Inflammatory macrophage treated with lipopolysaccharide for 1 hour (primary cell): ENCODE data around the gene GEN1.

Experiments
- DNase-seq, 2 donors: peaks; one replicate each; pipeline ENCODE4 v3.0.0-alpha.2; 2020 to 2022

Gene GEN1

DNA sequence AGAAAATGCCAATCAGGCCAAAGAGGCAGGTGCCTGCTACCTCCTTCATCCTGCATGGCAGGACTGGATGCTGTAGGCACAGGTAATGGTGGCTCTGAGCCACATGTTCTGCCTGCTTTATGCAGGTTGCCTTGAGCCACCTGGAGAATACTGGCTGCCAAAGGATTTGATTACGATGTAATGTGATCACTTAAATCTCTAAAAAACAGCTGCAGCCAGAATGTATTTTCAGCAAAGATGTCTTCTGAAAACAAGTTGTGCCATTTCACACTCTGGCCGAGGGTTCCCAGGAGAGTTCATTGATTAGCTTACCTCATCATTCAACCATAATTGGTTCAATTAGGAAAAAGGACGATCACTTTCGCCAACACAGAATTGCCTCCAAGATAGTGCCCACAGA, 44.4 kb downstream of the GEN1 start:
- DNase-seq, result no peak

DNA sequence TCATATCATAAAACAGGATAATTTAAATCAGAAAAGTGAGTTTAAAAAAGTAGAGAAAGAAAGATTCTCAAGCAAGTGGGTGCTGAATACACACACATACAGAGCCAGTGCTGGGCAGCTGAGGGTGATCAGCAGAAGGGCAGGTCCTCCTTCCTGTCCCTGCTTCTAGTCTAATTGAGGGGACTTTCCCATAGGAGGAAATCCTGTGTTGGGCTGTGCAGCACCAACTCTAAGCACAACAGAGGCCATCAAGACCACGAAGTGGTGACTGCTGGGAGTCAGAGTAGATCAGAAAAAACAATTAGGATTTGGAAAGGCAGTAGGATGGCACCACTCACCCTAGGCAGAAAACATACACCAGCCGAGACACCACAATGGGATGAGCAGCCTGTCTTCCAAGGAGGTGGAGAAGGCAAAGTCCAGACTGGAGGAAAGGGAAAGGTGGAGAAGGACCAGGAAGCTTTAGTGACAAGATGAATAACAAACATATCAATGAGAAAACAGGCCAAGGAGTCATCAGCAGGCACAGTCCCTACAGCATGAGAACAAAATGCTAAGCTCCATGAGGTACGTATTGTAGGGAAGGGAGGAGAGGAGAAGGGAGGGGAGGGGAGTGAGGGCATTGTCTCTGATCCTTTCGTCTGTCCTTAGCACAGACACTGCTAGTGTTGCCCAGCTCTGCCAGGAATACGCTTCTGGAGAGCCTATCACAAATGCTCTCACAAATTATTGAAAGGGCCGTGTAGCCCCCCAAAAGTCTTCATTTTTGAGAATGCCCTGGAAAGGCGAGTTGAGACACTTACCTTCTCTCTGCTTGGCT, 45.6 kb downstream of the GEN1 start:
- no peak for DNase-seq

DNA sequence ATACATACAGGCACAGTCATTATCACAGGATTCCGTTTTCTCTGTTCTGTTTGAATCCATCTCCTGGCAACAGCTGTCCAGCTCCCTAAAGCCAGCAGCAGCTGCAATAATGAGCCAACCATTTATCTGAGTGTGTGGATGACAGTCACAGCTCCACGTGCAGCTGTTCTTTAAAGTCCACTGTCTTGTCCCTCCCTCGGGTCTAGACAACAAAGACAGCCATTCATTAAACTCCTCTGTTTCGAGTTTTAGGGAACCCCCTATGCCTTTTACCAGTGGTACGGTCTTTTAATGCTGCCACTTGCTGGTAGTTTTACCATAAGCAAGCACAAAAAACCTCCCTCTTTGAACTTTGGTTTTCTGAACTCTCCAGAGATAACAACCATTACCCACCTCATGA, 46.3 kb downstream of the GEN1 start:
- DNase-seq, result no peak

DNA sequence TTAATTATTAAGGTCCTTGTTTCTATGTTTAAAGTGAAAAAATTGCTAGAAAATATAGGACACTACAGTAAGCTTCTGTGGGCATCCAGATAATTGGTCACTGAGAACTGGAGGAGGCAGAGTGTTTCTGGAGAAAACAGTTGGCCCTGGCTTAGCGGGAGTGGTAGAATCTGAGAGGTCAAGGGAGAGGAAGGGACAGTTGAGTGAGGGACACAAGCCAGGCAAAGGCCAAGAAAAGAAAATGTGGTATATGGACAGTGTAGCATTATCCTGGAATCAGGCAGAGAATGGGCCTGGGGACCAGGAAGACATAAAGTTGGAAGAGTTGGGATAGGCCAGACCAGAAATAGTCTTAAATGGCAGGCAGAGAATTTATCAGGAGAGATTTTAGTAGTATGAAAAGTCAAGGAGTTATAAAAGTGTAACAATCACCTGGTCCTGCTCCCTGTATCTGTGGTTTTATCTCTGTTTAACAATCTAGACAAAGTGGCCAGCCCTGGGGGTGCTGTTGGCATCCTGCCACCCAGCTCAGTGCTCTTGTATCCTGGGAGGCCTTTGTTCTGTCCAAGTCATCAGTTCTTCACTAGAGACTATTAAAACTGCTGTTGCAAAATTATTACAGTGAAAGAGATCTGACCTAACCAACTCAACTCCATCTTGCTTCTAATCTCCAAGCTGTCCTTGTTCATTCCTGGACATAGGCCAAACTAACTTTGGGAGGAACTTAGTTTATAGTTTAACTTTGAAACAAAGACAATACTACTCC, 46.9 kb downstream of the GEN1 start:
- DNase-seq, result no peak

DNA sequence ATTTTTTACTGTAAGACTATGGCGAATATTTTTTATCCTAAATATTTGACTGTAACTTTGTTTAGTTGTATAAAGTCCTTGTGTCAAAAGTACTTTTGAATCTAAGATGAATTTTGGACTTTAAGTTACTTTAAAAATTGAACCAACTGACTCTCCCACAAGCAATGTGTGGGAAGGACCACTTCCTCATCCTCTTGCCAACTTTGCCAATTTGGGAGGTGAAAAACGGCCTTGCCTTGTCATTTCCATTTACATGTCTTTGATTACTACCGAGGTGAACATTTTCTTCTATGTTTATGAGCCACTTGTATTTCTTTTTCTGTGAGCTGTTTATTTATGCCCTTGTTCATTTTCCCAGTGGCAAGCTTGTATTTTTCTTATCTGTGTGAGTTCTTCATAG, 49.6 kb downstream of the GEN1 start:
- DNase-seq, result peak; percentile 63 to 71

DNA sequence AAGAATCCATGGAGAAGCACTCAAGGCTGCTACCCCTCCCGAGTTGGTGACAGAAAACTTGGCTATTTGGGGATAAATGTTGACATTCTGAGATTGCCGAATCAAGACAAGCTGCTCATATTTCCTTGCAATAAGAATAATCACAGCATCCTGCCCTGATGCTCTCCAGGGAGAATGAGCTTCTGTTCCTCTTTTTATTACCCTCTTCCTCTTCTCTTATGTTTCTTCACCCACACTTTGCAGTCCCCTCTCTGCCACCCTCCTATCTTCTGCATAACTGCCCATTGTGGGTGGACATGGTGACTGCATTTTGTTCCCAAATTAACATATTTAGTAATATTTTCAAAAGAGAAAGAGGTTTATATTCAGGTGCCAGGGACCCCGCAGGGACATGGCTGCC, 50.4 kb downstream of the GEN1 start:
- DNase-seq, result peak; percentile 79 to 93

DNA sequence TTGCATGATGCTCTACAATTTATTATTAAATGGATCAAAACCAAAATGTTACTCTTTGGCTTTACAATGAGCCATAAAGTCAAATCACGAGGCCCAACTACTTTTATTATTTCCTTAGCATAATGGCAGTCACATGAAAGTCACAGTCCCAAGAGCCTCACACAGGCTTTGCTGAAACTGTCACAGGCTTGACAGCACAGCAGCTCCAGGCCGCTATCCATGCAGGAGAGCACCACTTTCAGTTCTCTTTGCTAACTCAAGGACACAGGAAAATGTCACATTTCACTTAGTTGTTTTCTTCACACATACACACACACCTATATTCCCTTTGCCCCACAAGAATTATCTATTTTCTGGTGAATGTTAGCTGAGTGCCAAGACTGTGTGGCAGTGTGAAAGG, 51.2 kb downstream of the GEN1 start:
- peak; percentile 57 to 58 for DNase-seq

DNA sequence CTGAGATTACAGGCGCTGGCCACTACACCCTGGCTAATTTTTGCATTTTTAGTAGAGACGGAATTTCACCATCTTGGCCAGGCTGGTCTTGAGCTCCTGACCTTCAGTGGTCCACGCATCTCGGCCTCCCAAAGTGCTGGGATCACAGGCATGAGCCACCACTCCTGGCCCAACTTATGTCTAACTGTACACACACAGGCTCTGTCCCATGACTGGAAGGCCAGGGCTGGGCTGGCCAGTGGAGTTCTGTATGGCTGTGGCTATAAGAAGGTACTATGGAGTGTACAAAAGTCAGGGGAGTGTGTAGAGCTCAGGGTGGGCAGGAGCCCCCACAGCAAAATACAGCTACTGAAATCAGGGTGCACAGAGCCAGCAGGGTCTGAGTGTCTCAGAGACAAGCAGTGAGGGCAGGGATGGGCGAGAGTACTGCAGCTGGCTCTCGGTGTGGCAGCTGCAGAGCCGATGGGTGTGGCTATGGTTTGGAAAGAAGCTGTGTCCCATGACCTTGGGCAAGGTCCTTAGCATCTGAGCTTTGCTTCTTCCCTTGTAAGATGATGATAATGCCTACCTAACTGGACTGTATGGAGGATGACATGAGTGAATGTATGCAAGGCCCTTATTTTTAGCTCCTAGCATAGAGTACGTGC, 51.9 kb downstream of the GEN1 start:
- DNase-seq, result peak in 1 of 2 donors; percentile 39

DNA sequence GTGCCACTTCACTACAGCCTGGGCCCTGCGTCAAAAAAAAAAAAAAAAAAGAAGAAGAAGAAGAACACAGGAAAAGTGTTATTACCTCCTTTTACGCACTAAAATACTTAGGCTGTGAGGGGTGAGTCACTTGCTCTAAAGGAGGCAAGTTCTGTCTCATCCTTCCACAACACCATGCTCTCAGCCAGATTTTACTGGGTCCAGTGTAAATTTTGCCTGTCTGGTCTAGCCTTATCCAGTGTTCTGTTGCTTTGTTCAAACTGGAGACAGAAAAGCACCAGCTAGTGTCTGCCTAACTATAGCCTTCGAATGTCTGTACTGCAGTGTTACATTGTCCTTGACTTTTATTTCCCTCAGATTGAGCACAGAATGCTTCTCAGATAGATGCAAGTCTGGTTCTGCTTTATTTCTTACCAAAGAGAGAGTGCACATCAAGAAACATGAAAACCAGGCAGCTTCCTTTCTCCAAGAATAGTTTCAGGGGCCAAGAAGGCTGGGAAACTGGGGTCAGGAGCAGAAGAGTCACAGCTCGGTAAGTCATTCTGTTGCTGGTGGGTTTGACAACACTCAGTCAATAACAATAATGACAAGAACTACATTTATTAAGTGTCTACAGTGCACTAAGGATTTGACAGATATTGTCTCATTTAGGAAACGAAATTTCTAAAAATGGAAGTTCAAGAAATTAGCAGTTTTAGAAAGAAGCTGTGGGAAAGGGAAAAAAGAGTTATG, 59.2 kb downstream of the GEN1 start:
- DNase-seq, result peak; percentile 46 to 62

DNA sequence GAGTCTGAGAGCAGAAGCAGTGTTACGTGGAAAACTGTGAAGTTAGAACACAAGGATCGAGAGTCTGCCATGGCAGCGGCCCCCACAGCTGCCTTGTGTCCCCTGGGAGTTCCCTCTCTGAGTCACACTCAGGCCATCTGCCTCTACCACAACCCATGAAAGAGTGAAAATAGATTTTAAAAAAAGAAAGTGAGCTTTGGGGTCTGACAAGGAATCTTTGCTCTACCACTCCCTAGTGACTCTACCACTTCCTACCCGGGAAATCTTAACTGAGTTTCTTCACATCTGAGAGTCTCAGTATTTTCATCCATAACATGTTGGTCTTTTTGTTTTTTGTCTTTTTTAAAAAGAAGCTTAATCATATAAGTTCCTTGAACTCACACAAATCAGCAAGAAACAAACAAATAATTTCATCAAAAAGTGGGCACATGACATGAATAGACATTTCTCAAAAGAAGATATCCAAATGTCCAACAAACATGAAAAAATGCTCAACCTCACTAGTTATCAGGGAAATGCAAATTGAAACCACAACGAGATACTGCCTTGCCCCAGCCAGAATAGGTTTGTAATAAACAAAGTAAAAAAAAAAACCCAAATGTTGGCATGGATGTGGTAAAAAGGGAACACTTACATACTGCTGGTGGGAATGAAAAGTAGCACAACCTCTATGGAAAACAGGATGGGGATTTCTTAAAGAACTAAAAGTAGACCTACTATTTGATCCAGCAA, 60.0 kb downstream of the GEN1 start:
- DNase-seq, result peak; percentile 70 to 90

DNA sequence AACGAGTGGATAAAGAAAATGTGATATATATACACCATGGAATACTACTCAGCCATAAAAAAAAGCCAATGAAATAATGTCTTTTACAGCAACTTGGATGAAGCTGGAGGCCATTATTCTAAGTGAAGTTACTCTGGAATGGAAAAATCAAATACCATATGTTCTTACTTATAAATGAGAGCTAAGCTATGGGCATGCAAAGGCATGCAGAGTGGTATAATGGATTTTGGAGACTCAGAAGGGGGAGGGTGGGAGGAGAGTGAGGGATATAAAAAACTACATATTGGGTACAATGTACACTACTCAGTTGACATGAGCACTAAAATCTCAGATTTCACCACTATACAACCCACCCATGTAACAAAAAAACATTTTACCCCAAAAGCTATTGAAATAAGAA, 60.7 kb downstream of the GEN1 start:
- DNase-seq, result no peak

DNA sequence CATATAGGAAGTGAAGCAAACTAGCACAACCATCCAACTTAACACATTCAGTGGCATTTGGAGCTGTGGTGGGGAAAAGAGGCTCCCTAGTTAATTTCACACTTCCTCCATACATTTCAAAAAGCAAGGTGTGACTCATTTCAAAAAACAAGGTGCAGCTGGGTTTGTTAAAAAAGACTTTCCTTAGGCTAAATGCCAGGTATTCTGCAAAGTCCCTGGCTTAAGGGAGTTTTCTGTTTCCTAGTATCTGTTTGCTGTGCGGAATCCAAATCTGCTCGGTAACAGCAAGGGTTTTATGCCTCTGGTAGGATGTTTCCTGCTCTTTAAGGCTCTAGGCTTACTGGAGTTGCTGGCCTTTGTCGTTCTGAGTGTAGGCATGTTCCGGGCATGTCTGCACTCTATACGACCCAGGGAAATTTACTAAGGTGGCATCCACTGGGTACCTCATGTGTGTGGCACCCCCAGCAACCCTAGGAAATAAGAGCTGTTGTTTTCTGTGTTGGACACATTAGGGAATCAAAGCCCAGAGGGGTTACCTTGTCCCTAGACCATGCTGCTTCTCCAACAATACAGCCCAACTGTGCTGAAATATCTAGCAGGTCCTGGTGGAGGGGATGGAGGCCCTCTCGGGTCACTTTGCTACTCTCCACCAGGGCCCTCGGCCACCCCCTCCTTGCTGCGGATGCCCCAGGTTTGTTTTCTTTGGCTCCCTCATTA, 61.7 kb downstream of the GEN1 start:
- DNase-seq, result no peak

DNA sequence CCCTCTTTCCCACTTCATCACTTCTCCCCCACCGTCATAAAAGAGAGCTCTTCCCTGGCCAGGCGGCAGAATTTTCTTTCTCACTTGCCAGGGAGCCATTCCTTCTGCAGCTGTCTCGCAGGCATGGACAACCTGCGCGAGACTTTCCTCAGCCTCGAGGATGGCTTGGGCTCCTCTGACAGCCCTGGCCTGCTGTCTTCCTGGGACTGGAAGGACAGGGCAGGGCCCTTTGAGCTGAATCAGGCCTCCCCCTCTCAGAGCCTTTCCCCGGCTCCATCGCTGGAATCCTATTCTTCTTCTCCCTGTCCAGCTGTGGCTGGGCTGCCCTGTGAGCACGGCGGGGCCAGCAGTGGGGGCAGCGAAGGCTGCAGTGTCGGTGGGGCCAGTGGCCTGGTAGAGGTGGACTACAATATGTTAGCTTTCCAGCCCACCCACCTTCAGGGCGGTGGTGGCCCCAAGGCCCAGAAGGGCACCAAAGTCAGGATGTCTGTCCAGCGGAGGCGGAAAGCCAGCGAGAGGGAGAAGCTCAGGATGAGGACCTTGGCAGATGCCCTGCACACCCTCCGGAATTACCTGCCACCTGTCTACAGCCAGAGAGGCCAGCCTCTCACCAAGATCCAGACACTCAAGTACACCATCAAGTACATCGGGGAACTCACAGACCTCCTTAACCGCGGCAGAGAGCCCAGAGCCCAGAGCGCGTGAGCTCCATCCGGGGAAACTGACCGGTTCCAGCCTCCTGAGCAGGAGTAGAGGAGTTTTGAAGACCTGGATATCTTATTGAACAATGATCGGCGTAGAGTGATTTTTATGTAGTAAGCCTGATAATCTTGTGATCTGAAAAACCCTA, 62.7 kb downstream of the GEN1 start, which contains the start of gene MSGN1:
Gene MSGN1 (plus strand): TSS at position 65 of the 850 bp plus-strand sequence. CDS start 59 bp downstream, at position 124.
- no peak for DNase-seq

DNA sequence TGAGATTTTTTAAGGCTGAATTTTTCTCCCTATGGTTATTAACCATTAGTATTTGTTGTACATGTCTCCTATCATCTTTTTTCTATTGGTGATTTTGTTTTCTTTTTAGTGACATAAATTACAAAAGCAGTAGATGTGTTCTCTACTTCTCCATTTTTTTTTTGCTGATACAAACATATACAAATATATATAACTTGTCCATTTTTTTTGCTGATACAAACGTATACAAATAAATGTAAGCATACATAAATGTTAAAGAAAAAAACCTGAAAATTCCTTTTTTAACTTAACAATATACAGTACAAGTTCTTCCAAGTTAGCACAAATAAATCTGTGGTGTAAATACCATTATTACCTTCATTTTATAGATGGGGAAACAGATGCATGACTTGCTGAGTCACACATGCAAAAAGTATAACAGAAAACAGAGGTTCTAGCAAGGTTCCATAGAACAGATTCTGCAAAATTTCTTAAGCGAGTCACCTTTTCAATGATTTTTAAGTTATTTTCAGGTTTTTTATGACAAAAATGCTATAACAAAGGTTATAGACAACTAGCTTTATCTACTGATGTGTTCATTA, 64.4 kb downstream of the GEN1 start:
- DNase-seq, result peak; percentile 32 to 44

DNA sequence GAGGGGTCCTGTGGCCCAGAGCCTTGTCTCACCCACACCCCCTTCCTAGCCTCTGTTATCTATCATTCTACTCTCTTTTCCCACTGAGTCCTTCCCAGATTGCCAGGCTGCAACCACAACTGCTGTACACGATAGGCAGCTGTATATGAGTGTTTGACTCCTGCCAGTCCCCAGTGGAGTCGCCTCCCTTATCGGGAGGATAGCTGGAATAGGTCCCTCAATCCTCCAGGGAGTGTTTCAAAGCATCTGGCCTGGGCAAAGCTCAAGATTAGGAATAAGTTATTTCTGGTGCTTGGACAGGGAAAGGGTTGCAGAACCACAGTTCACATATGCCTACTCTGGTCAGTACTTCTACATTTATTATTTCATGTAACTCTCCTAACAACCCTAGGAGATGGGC, 67.1 kb downstream of the GEN1 start:
- no peak for DNase-seq

DNA sequence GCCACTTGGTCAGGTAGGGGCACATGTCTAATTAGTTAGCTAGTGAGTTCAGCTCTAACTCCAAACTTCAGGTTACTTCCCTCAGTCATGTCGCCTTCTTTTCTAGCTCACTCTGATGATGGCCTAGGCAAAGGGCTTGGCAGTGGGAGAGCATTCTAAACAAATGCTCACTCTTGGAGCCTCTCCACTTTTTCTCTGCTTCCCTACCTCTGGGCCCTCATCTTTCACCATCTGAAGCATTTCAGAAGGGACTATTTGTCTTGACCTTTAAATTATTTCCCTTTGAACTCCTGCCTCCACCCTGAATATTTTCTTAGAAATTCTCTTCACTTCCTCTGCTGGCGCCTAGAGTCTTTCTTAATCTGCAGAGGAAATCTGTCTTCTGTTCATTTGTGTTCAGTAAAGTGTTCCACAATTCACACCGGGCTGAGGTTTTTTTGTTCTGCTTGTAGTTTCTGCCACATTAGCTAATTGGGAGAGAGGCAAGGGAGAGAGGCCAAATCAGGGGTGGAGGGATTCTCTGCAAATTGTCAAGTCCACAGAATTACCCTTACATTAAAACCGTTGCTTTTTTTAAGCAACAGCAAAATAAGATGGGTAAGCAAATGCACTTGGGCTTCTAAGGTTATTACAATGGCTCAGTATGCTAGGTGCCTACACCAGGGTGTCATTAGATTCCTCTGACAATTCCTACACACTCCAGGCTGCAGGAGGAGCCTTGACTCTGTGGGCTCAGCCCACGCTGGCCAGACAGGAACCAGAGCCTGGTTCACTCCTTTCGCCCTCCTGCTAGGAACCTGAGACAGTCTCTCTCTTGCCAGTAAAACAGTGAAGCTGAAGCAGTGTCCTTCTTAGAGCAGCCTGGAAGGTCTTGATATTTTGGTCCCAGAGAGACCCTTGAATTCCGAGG, 67.9 kb downstream of the GEN1 start:
- DNase-seq, result peak; percentile 51 to 62

DNA sequence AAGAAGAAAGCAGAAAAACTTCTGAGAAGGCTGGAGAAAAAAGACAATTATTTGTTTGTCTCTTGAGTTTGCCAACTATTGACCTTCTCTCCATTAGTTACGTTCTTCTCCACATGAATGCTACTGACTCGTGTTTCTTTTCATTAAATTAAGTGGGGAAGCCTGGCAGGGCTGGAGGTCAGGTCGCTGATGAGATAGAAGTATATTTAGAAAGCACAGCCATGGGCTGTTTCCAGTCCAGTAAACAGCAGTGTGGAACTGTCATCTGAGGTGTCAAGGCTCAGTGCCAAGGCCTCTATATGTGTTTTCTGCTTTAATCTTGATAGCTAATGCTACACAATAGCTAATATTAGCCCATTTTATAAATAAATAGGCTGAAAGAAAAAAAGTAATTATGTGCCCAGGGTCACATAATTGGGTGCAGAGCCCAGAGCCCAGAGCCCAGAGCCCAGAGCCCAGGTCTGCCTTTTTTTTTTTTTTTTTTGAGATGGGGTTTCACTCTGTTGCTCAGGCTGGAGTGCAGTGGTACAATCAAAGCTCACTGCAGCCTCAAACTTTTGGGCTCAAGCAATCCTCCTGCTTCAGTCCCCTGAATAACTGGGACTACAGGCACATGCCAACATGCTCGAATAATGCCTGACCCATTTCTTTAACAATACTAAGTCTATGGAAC, 68.6 kb downstream of the GEN1 start:
- no peak for DNase-seq

DNA sequence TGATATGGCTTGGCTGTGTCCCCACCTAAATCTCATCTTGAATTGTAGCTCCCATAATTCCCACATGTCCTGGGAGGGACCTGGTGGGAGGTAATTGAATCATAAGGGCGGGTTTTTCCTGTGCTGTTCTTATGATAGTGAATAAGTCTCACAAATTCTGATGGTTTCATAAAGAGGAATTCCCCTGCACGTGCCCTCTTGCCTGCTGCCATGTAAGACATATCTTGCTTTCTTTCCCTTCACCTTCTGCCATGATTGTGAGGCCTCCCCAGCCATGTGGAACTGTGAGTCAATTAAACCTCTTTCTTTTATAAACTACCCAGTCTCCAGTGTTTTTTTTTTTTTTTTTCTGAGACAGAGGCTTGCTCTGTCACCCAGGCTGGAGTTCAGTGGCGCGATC, 69.7 kb downstream of the GEN1 start:
- peak; percentile 72 to 93 for DNase-seq
